HCT116 (cell line): ENCODE results near the gene NARS2.

Source experiments
- CTCF ChIP-seq, 3 experiments: fragments of 200-600 bp in 1 of 3; sonication (generic) in 1 of 3; IDR thresholded peaks in 2 of 3; conservative IDR thresholded peaks in 1 of 3; 2 replicates each; pipeline ENCODE4 v1.5.1; 2012 to 2017; ENCODE audit warnings: low read depth in 2 of 3, low read length in 2 of 3, antibody characterized with exemption in 1 of 3, borderline replicate concordance in 1 of 3, control low read depth in 1 of 3, mild to moderate bottlenecking in 1 of 3, mixed read lengths in 1 of 3, mixed run types in 1 of 3, moderate library complexity in 1 of 3; ENCODE audit not compliant: insufficient read depth in 1 of 3
- ZNF274 ChIP-seq: fragments of 200-500 bp; sonication (Bioruptor generic); IDR thresholded peaks from 2 replicates; pipeline ENCODE4 v1.6.1; 2014; ENCODE audit warnings: mild to moderate bottlenecking, low read depth, low read length, inconsistent platforms

- TF ChIP-seq ZNF274 (no peak), CTCF (IDR thresholded peaks at IDR 0.05 in 2 of 3, conservative IDR thresholded peaks at IDR 0.05 in 1 of 3; ENCODE audit: borderline replicate concordance in 1 of 3, insufficient read depth in 1 of 3, low read depth in 2 of 3, low read length in 2 of 3) (peak; percentile 30 to 57 (median 42); a peak in 5 of 6 replicates)
These were observed 158.1 kb downstream of the NARS2 start for GRCh38 chr11:78416285-78417174.
